ENCODE results near the gene ERICH6B.
"Not testable (repeated sequence)": the region's sequence is repeated elsewhere in the genome, so short reads cannot be mapped to it uniquely, and the experiment has no call there.

ERICH6B gene

GRCh38 chr13:45615501-45616101 is at the start of gene ERICH6B:
Gene ERICH6B (minus strand): TSS chr13:45615739. CDS start chr13:45597005, 18,734 bp downstream.
- no peak for FAIRE-seq

- not testable (repeated sequence) for FAIRE-seq
These were observed 47.4 kb upstream of the ERICH6B start for GRCh38 chr13:45662903-45663302.

- no peak for FAIRE-seq
These were observed 46.6 kb upstream of the ERICH6B start for GRCh38 chr13:45662162-45662561.

GRCh38 chr13:45660458-45660857 is 44.9 kb upstream of the ERICH6B start:
- not testable (repeated sequence) for FAIRE-seq

GRCh38 chr13:45659536-45659935 is 44.0 kb upstream of the ERICH6B start:
- FAIRE-seq, result no peak

- no peak for FAIRE-seq
These were observed 43.2 kb upstream of the ERICH6B start for GRCh38 chr13:45658586-45659235.

- no peak for FAIRE-seq
These were observed 39.3 kb upstream of the ERICH6B start for GRCh38 chr13:45654633-45655349.

GRCh38 chr13:45645263-45645662 is 29.7 kb upstream of the ERICH6B start:
- not testable (repeated sequence) for FAIRE-seq

- not testable (repeated sequence) for FAIRE-seq
These were observed 26.6 kb upstream of the ERICH6B start for GRCh38 chr13:45642159-45642558.

GRCh38 chr13:45635291-45635690 is 19.8 kb upstream of the ERICH6B start:
- FAIRE-seq, result not testable (repeated sequence)

GRCh38 chr13:45630791-45631190 is 15.3 kb upstream of the ERICH6B start:
- no peak for FAIRE-seq

- no peak for FAIRE-seq
These were observed 14.4 kb upstream of the ERICH6B start for GRCh38 chr13:45629940-45630339.

GRCh38 chr13:45628094-45628493 is 12.6 kb upstream of the ERICH6B start:
- no peak for FAIRE-seq

GRCh38 chr13:45627656-45628055 is 12.1 kb upstream of the ERICH6B start:
- FAIRE-seq, result no peak

GRCh38 chr13:45626731-45627374 is 11.3 kb upstream of the ERICH6B start:
- FAIRE-seq, result no peak

- FAIRE-seq, result peak; percentile 26
These were observed 8.1 kb upstream of the ERICH6B start for GRCh38 chr13:45623516-45624090.

- FAIRE-seq, result no peak
These were observed 6.4 kb upstream of the ERICH6B start for GRCh38 chr13:45621950-45622349.

- FAIRE-seq, result no peak
These were observed 7.6 kb downstream of the ERICH6B start for GRCh38 chr13:45607931-45608330.

- no peak for FAIRE-seq
These were observed 10.6 kb downstream of the ERICH6B start for GRCh38 chr13:45604892-45605291.

GRCh38 chr13:45603338-45603737 is 12.2 kb downstream of the ERICH6B start:
- no peak for FAIRE-seq

GRCh38 chr13:45602183-45603170 is 13.1 kb downstream of the ERICH6B start:
- FAIRE-seq, result no peak

GRCh38 chr13:45601680-45602079 is 13.9 kb downstream of the ERICH6B start:
- FAIRE-seq, result no peak
